Measurements from ENCODE around the gene ELMOD1.

DNA sequence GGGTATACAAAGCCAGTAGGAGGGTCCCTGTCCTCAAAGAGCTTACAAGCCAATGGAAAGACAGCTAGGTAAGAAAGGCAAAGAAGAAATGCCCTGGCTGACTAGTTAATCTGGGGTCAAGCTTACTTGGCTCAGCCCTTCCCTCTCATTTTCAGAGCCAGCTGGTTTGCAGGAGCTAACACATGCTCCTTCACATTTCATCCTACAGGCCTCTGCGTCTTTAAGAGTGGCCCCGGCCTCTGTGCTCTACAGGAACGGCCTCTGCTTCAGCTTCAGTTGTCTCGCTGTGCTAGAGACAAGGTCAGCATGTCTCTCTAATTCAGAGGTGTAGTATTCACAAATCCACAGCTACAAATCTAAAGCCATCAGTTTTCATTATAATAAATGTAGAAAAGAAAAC, 40.6 kb upstream of the ELMOD1 start:
- TF ChIP-seq, protein P1, sequence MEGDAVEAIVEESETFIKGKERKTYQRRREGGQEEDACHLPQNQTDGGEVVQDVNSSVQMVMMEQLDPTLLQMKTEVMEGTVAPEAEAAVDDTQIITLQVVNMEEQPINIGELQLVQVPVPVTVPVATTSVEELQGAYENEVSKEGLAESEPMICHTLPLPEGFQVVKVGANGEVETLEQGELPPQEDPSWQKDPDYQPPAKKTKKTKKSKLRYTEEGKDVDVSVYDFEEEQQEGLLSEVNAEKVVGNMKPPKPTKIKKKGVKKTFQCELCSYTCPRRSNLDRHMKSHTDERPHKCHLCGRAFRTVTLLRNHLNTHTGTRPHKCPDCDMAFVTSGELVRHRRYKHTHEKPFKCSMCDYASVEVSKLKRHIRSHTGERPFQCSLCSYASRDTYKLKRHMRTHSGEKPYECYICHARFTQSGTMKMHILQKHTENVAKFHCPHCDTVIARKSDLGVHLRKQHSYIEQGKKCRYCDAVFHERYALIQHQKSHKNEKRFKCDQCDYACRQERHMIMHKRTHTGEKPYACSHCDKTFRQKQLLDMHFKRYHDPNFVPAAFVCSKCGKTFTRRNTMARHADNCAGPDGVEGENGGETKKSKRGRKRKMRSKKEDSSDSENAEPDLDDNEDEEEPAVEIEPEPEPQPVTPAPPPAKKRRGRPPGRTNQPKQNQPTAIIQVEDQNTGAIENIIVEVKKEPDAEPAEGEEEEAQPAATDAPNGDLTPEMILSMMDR (IDR thresholded peaks at IDR 0.05 in 8 of 11, conservative IDR thresholded peaks at IDR 0.05 in 3 of 11) = no peak
- TF ChIP-seq POLR2A (IDR thresholded peaks at IDR 0.05) = no peak

Measured in spleen (tissue), 7 donors.